K562 (cell line): ENCODE results near the gene HCST. TPM values are rescaled to one million over a fixed set of nuclear protein-coding genes. Genes with fewer than 3 reads are reported as not detected.

ENCODE experiments used
- ATAC-seq: fragments of 200-7000 bp; cut with Tn5 transposase; 3 replicates; pipeline ENCODE4 v1.9.1; 2020; ENCODE audit warnings: moderate library complexity
- BruUV-seq: library from RNA; stranded (reverse); fragments of 400-500 nt; replicated peaks from 2 replicates; lab custom pipeline; 2021; lab: Mats Ljungman, UMichigan
- CTCF ChIA-PET: fragments of 300-600 bp; formaldehyde crosslinking; extraction: SDS; loops from one replicate; lab custom pipeline; 2021; ENCODE audit warnings: low intra/inter-chr PET ratio; lab: Yijun Ruan, JAX
- POLR2A ChIA-PET: fragments of 300-600, 350-650 bp; sonication (Branson Sonifier 250); formaldehyde crosslinking; extraction: SDS; loops from one replicate; lab custom pipeline; 2021; ENCODE audit warnings: antibody characterized with exemption, inconsistent platforms; lab: Yijun Ruan, JAX
- DNase-seq, 4 experiments: peaks; one replicate each; pipeline versions ENCODE4 v3.0.0 to v3.0.0-alpha.2; 2011 to 2018; ENCODE audit warnings: low spot score in 3 of 4, mixed read lengths in 3 of 4; ENCODE audit errors: extremely low read depth in 1 of 4
- FAIRE-seq: peaks from 2 replicates; lab custom pipeline; 2011; peaks lifted over from hg19 to GRCh38; lab: Jason Lieb, UNC
- H2AFZ ChIP-seq: 2 replicates; pipeline ENCODE4 v1.6.0; 2011; ENCODE audit warnings: low read depth, low read length, control low read depth, inconsistent platforms
- H3K27ac ChIP-seq: fragments of 200-600 bp; 3 replicates; pipeline ENCODE4 v1.8.0; 2011; ENCODE audit warnings: low read depth, mild to moderate bottlenecking, control low read depth, inconsistent platforms, low read length, moderate library complexity, mixed read lengths; ENCODE audit errors: extremely low read depth
- H3K27me3 ChIP-seq, 2 experiments: fragments of 300-600 bp in 1 of 2; 2 replicates in 1 of 2; 3 replicates in 1 of 2; pipeline versions ENCODE4 v1.6.0 to v1.8.0; 2011; ENCODE audit warnings: inconsistent platforms in 2 of 2, low read length in 2 of 2, mild to moderate bottlenecking in 1 of 2, mixed read lengths in 1 of 2, moderate library complexity in 1 of 2; ENCODE audit not compliant: control insufficient read depth in 2 of 2, insufficient read depth in 2 of 2
- H3K36me3 ChIP-seq: fragments of 300-600 bp; 3 replicates; pipeline ENCODE4 v1.8.0; 2011; ENCODE audit warnings: mild to moderate bottlenecking, low read length, inconsistent platforms; ENCODE audit not compliant: control insufficient read depth, insufficient read depth
- H3K4me1 ChIP-seq, 2 experiments: fragments of 200-600 bp in 1 of 2; replicated peaks in 1 of 2; 2 replicates in 1 of 2; 3 replicates in 1 of 2; pipeline versions ENCODE4 v1.5.1 to v1.8.0; 2011; ENCODE audit warnings: inconsistent platforms in 2 of 2, low read length in 2 of 2, mild to moderate bottlenecking in 1 of 2, mixed read lengths in 1 of 2, moderate library complexity in 1 of 2; ENCODE audit not compliant: control insufficient read depth in 2 of 2, insufficient read depth in 2 of 2
- H3K4me2 ChIP-seq: 2 replicates; pipeline ENCODE4 v1.6.1; 2011; ENCODE audit warnings: low read length, control low read depth, inconsistent platforms, mixed read lengths; ENCODE audit not compliant: insufficient read depth
- H3K4me3 ChIP-seq: fragments of 200-600 bp; sonication (generic), shearing (Covaris generic); 2 replicates; pipeline ENCODE4 v1.5.1; 2016; ENCODE audit warnings: control low read depth, inconsistent platforms
- H3K79me2 ChIP-seq: fragments of 200-600 bp; 3 replicates; pipeline ENCODE4 v1.8.0; 2011; ENCODE audit warnings: low read length, inconsistent platforms; ENCODE audit not compliant: control insufficient read depth, insufficient read depth
- H3K9ac ChIP-seq, 2 experiments: 2 replicates each; pipeline versions ENCODE4 v1.6.0 to v1.6.1; 2011; ENCODE audit warnings: low read depth in 2 of 2, low read length in 2 of 2, control low read depth in 1 of 2, inconsistent platforms in 1 of 2, mild to moderate bottlenecking in 1 of 2, mixed read lengths in 1 of 2; ENCODE audit not compliant: insufficient read depth in 1 of 2
- H3K9me1 ChIP-seq: one replicate; pipeline ENCODE4 v1.6.0; 2011; ENCODE audit warnings: inconsistent platforms, mild to moderate bottlenecking, low read length, moderate library complexity; ENCODE audit not compliant: control insufficient read depth, insufficient read depth
- H3K9me3 ChIP-seq: replicated peaks from 2 replicates; pipeline ENCODE4 v1.5.1; 2011; ENCODE audit warnings: low read depth, low read length, inconsistent platforms; ENCODE audit not compliant: control insufficient read depth, insufficient read depth
- H4K20me1 ChIP-seq: replicated peaks from 2 replicates; pipeline ENCODE4 v1.6.1; 2011; ENCODE audit warnings: low read length, inconsistent platforms, mixed read lengths; ENCODE audit not compliant: control insufficient read depth, insufficient read depth
- CTBP1 ChIP-seq: fragments of 450-650 bp; IDR thresholded peaks from 2 replicates; pipeline ENCODE4 v1.6.1; 2016; ENCODE audit warnings: borderline replicate concordance
- DLX4 ChIP-seq: fragments of 250-450 bp; sonication (Bioruptor Pico); IDR thresholded peaks from 2 replicates; pipeline ENCODE4 v1.6.1; 2021; ENCODE audit warnings: mild to moderate bottlenecking
- KAT7 ChIP-seq: sonication (generic); formaldehyde crosslinking; IDR thresholded peaks from 2 replicates; pipeline ENCODE4 v1.8.0; 2022; ENCODE audit warnings: missing genetic modification reagents, mild to moderate bottlenecking, borderline replicate concordance
- MYC ChIP-seq, 2 experiments: fragments of 250-450 bp in 1 of 2; sonication (Bioruptor Pico) in 1 of 2; IDR thresholded peaks; 2 replicates each; pipeline versions ENCODE4 v1.5.1 to v1.6.1; 2012 to 2021; ENCODE audit warnings: low read depth in 2 of 2, borderline replicate concordance in 1 of 2, improper control_type of control experiment in 1 of 2, low read length in 1 of 2, mild to moderate bottlenecking in 1 of 2, moderate library complexity in 1 of 2
- PHF21A ChIP-seq: fragments of 450-650 bp; IDR thresholded peaks from 2 replicates; pipeline ENCODE4 v1.6.1; 2017; ENCODE audit warnings: low read depth, borderline replicate concordance
- TBL1XR1 ChIP-seq, 2 experiments: IDR thresholded peaks; 2 replicates each; pipeline ENCODE4 v1.6.1; 2012; ENCODE audit warnings: improper control_type of control experiment in 2 of 2, low read length in 2 of 2, mild to moderate bottlenecking in 1 of 2
- ZNF253 ChIP-seq: fragments of 250-450 bp; sonication (Bioruptor Pico); conservative IDR thresholded peaks from 2 replicates; pipeline ENCODE4 v1.6.1; 2021; ENCODE audit warnings: mild to moderate bottlenecking
- WGBS: fragments of 100-300 bp; shearing (Covaris generic); methylation state at CpG from one replicate; pipeline ENCODE4 v1.1.6; 2016; ENCODE audit warnings: low coverage, mixed read lengths; ENCODE audit not compliant: insufficient coverage; ENCODE audit errors: missing lambda C conversion rate; 5-methylcytosine and 5-hydroxymethylcytosine counted together
- in situ Hi-C: fragments of 300-500 bp; cut with MboI; formaldehyde crosslinking; loops from 4 replicates; pipeline ENCODE4 v1.15.0; 2018; ENCODE audit warnings: inconsistent platforms, mixed read lengths
- intact Hi-C: fragments of 100-400 bp; cut with micrococcal nuclease; formaldehyde crosslinking; loops from 2 replicates; pipeline ENCODE4 v1.14.2; 2022
- polyA plus RNA-seq, 8 experiments: library from polyadenylated mRNA; depleted of rRNA in 4 of 8; stranded (reverse) in 5 of 8; unstranded in 3 of 8; fragments of >200 nt; fragmentation: Nextera tagmentation in 2 of 8; fragmentation: Illumina TruSeq in 1 of 8; extraction: Ambion mirVana in 2 of 8; extraction: Trizol in 1 of 8; gene quantifications; 2 replicates each; pipeline versions ENCODE4 v1.2.1 to v1.2.3, GENCODE V29; 2011 to 2014; ENCODE audit warnings: inconsistent platforms in 1 of 8, missing spikeins in 1 of 8
- total RNA-seq, 7 experiments: library from RNA; depleted of rRNA in 6 of 7; stranded (reverse); fragments of >200 nt in 6 of 7; fragmentation: Illumina TruSeq in 2 of 7; extraction: Trizol in 2 of 7; gene quantifications; 2 replicates each; pipeline versions ENCODE4 v1.2.1 to v1.2.3, GENCODE V29; 2011 to 2021; ENCODE audit warnings: low replicate concordance in 1 of 7

The HCST gene
- total and polyA plus RNA-seq, 9 of the 15 experiments (the other 6 are each of a cell fraction or from before 2014, with no cell fraction given) = 0.29 to 1.9 (median 0.95) TPM; not detected in 2

- Histone ChIP-seq H3K9me1 (no peaks in the 10 kb centered on the region), H3K4me1 (peaks cover 14% of the 10 kb centered on the region in 2 experiments), H3K4me2 (no peak overlapping the region), H3K79me2 (no peaks in the 10 kb centered on the region), H2AFZ (no peak overlapping the region), H3K9ac (no peak overlapping the region), H3K27ac (no peak overlapping the region), H3K27me3 (peaks cover 6 to 13% of the 10 kb centered on the region in 2 experiments; a peak in 4 of 5 replicates), H4K20me1 (no peaks in the 10 kb centered on the region), H3K4me3 (no peak overlapping the region), H3K36me3 (no peaks in the 10 kb centered on the region), H3K9me3 (no peaks in the 10 kb centered on the region)
- TF ChIP-seq KAT7 = no peak
- TF ChIP-seq CTBP1 = no peak
- TF ChIP-seq MYC (IDR thresholded peaks at IDR 0.05; ENCODE audit: low read depth, low read length) = no peak
- TF ChIP-seq MYC (CRISPR knock-in tag; IDR thresholded peaks at IDR 0.05; ENCODE audit: borderline replicate concordance, low read depth) = no peak
- TF ChIP-seq ZNF253 (CRISPR knock-in tag) = no peak
- no peak for TF ChIP-seq TBL1XR1 (IDR thresholded peaks at IDR 0.05; ENCODE audit: low read length in 2 of 2)
- TF ChIP-seq DLX4 (CRISPR knock-in tag) = no peak
- no peak for TF ChIP-seq PHF21A
- no TSS peak for BruUV-seq
- DNase-seq = no peak
- intact Hi-C loops (no loop called here), in situ Hi-C loops (no loop called here)
- CTCF ChIA-PET = no interaction called here
- ATAC-seq = no peak
- POLR2A ChIA-PET = interaction anchor here (0.7 kb wide), 1 partner anchor 57 kb away, joined by 4 read pairs; the partner anchor contains the start of gene KIRREL2
- no peak for FAIRE-seq
- 17% methylated on average over 7 of the region's 7 CpGs for WGBS
Measured at GRCh38 chr19:35913589-35913988, 11.3 kb downstream of the HCST start.
